ENCODE data around the gene CYP4X1. TPM values are rescaled to one million over a fixed set of nuclear protein-coding genes. Genes with fewer than 3 reads are reported as not detected.
"Not testable (repeated sequence)": the region's sequence is repeated elsewhere in the genome, so short reads cannot be mapped to it uniquely, and the experiment has no call there.

CYP4X1 gene
- total RNA-seq, 1 experiment from 2014 or later, result not detected

- intact Hi-C loops (cut with micrococcal nuclease; ENCODE audit: unreplicated experiment), result no loop called here
- DNase-seq (ENCODE audit: low spot score), result no peak
- POLR2A ChIA-PET (ENCODE audit: low non-redundant PET), result no interaction called here
- H3K27me3 ChIP-seq (replicated peaks; ENCODE audit: insufficient read depth, low read depth, low read length, poor library complexity), result peaks cover 22% of the 10 kb centered on the region
- TF ChIP-seq EZH2 (IDR thresholded peaks at IDR 0.05; ENCODE audit: borderline replicate concordance, low read depth, low read length, poor library complexity, severe bottlenecking), result no peak
- no peak for TF ChIP-seq CTCF (conservative IDR thresholded peaks at IDR 0.05; ENCODE audit: low read depth, low read length)
- no peaks in the 10 kb centered on the region for H3K36me3 ChIP-seq (ENCODE audit: insufficient read depth, low read length, poor library complexity, severe bottlenecking)
- no peaks in the 10 kb centered on the region for H3K9me3 ChIP-seq (ENCODE audit: low read depth, low read length, poor library complexity, severe bottlenecking)
- H3K4me3 ChIP-seq (ENCODE audit: low read depth, low read length, poor library complexity, severe bottlenecking), result no peak within 1 kb of the TSS
- CTCF ChIA-PET, result no interaction called here
- no peaks in the 10 kb centered on the region for H3K4me1 ChIP-seq (ENCODE audit: insufficient read depth, low read length, poor library complexity, severe bottlenecking)
- no TSS peak for BruUV-seq (replicated peaks)
- H3K27ac ChIP-seq (ENCODE audit: low read depth, low read length, poor library complexity, severe bottlenecking), result no peak within 1 kb of the TSS
These were observed 43.7 kb downstream of the CYP4X1 start, which contains the start of gene CYP4Z1 for GRCh38 chr1:47067097-47067594. TSS of gene CYP4Z1 (plus strand) at chr1:47067231. CDS start at chr1:47067491, 260 bp downstream.

GRCh38 chr1:47069080-47069479 lies 45.6 kb downstream of the CYP4X1 start:
- H3K36me3 ChIP-seq (ENCODE audit: insufficient read depth, low read length, poor library complexity, severe bottlenecking); CTCF ChIA-PET; intact Hi-C loops (cut with micrococcal nuclease; ENCODE audit: unreplicated experiment); H3K9me3 ChIP-seq (ENCODE audit: low read depth, low read length, poor library complexity, severe bottlenecking); DNase-seq (ENCODE audit: low spot score); BruUV-seq (replicated peaks); H3K27ac ChIP-seq (ENCODE audit: low read depth, low read length, poor library complexity, severe bottlenecking); H3K4me3 ChIP-seq (ENCODE audit: low read depth, low read length, poor library complexity, severe bottlenecking); H3K4me1 ChIP-seq (ENCODE audit: insufficient read depth, low read length, poor library complexity, severe bottlenecking); POLR2A ChIA-PET (ENCODE audit: low non-redundant PET): not testable (repeated sequence)
- H3K27me3 ChIP-seq (replicated peaks; ENCODE audit: insufficient read depth, low read depth, low read length, poor library complexity), result peaks cover 22% of the 10 kb centered on the region

- BruUV-seq (replicated peaks); H3K4me3 ChIP-seq (ENCODE audit: low read depth, low read length, poor library complexity, severe bottlenecking); POLR2A ChIA-PET (ENCODE audit: low non-redundant PET); H3K27ac ChIP-seq (ENCODE audit: low read depth, low read length, poor library complexity, severe bottlenecking); H3K36me3 ChIP-seq (ENCODE audit: insufficient read depth, low read length, poor library complexity, severe bottlenecking); DNase-seq (ENCODE audit: low spot score); H3K4me1 ChIP-seq (ENCODE audit: insufficient read depth, low read length, poor library complexity, severe bottlenecking); intact Hi-C loops (cut with micrococcal nuclease; ENCODE audit: unreplicated experiment); H3K9me3 ChIP-seq (ENCODE audit: low read depth, low read length, poor library complexity, severe bottlenecking); CTCF ChIA-PET: not testable (repeated sequence)
- peaks cover 22% of the 10 kb centered on the region for H3K27me3 ChIP-seq (replicated peaks; ENCODE audit: insufficient read depth, low read depth, low read length, poor library complexity)
These were observed 46.0 kb downstream of the CYP4X1 start for GRCh38 chr1:47069509-47069908.

GRCh38 chr1:47089356-47089755 lies 65.9 kb downstream of the CYP4X1 start:
- DNase-seq (ENCODE audit: low spot score), result peak; percentile 40
- H3K36me3 ChIP-seq (ENCODE audit: insufficient read depth, low read length, poor library complexity, severe bottlenecking); H3K4me1 ChIP-seq (ENCODE audit: insufficient read depth, low read length, poor library complexity, severe bottlenecking); H3K9me3 ChIP-seq (ENCODE audit: low read depth, low read length, poor library complexity, severe bottlenecking); H3K27ac ChIP-seq (ENCODE audit: low read depth, low read length, poor library complexity, severe bottlenecking); H3K27me3 ChIP-seq (replicated peaks; ENCODE audit: insufficient read depth, low read depth, low read length, poor library complexity); intact Hi-C loops (cut with micrococcal nuclease; ENCODE audit: unreplicated experiment); H3K4me3 ChIP-seq (ENCODE audit: low read depth, low read length, poor library complexity, severe bottlenecking); BruUV-seq (replicated peaks); POLR2A ChIA-PET (ENCODE audit: low non-redundant PET); CTCF ChIA-PET: not testable (repeated sequence)
- TF ChIP-seq CTCF (conservative IDR thresholded peaks at IDR 0.05; ENCODE audit: low read depth, low read length), result peak; percentile 48

GRCh38 chr1:47091476-47091875 lies 68.0 kb downstream of the CYP4X1 start:
- H3K4me3 ChIP-seq (ENCODE audit: low read depth, low read length, poor library complexity, severe bottlenecking); H3K27me3 ChIP-seq (replicated peaks; ENCODE audit: insufficient read depth, low read depth, low read length, poor library complexity); BruUV-seq (replicated peaks); DNase-seq (ENCODE audit: low spot score); intact Hi-C loops (cut with micrococcal nuclease; ENCODE audit: unreplicated experiment); H3K27ac ChIP-seq (ENCODE audit: low read depth, low read length, poor library complexity, severe bottlenecking); H3K9me3 ChIP-seq (ENCODE audit: low read depth, low read length, poor library complexity, severe bottlenecking); POLR2A ChIA-PET (ENCODE audit: low non-redundant PET); H3K4me1 ChIP-seq (ENCODE audit: insufficient read depth, low read length, poor library complexity, severe bottlenecking); H3K36me3 ChIP-seq (ENCODE audit: insufficient read depth, low read length, poor library complexity, severe bottlenecking); CTCF ChIA-PET: not testable (repeated sequence)

Data from A673 (cell line).